Measurements from ENCODE around the gene NPFFR1.

DNA sequence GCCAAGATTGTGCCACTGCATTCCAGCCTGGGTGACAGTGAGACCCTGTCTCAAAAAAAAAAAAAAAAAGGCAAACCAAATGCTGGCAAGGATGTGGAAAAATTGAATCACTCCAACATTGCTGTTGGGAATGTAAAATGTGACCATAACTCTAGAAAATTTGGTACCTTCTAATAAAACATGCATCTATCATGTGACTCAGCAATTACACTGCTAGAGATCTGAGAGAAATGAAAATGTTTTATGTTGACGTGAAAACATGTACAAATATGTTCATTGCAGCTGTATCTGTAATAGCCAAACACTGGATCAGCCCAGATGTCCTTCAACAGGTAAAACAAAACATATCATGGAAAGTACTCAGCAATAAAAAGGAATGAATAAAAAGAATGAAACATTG, 82.7 kb downstream of the NPFFR1 start:
- TF ChIP-seq POLR2AphosphoS5 (IDR thresholded peaks at IDR 0.05; ENCODE audit: borderline replicate concordance, low read depth, low read length) (no peak), EZH2 (IDR thresholded peaks at IDR 0.05) (no peak)
